NCI-H2107 treated with DMSO at 0.1 percent for 48 hours (cell line): ENCODE results near the gene ZNF235.
"Not testable (repeated sequence)": the region's sequence is repeated elsewhere in the genome, so short reads cannot be mapped to it uniquely, and the experiment has no call there.

ENCODE experiments used
- DNase-seq: peaks from one replicate; lab custom pipeline; 2025; ENCODE audit not compliant: unreplicated experiment; lab: John Stamatoyannopoulos, UW

Gene ZNF235

GRCh38 chr19:44258136-44258535, 46.7 kb downstream of the ZNF235 start:
- no peak for DNase-seq

- DNase-seq, result no peak
These were observed 49.0 kb downstream of the ZNF235 start for GRCh38 chr19:44255705-44256411.

DNA sequence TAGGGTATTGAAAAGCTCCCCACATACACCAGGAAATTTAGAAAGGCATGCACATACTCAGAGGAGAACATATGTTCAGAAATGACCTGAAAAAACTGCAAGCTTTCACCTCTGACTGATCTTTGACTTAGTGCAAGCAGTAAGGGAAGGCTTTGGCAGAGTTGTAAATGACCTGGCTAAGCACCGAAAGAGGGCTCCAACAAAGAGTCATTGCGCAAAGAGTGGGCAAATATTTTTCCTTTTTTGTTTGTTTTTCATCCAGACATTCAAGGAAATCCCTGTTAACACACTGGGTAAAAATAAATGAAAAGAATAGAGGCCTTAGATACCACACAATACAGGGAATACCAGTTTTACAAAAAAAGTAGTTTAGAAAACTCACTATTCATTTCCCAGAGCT, 50.3 kb downstream of the ZNF235 start:
- no peak for DNase-seq

DNA sequence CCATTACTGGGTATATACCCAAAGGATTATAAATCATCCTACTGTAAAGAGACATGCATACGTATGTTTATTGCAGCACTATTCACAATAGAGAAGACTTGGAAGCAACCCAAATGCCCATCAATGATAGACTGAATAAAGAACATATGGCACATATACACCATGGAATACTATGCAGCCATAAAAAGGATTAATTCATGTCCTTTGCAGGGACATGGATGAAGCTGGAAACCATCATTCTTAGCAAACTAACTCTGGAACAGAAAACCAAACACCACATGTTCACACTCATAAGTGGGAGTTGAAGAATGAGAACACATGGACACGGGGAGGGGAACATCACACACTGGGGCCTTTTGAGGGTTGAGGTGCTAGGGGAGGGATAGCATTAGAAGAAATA, 51.4 kb downstream of the ZNF235 start:
- not testable (repeated sequence) for DNase-seq

DNA sequence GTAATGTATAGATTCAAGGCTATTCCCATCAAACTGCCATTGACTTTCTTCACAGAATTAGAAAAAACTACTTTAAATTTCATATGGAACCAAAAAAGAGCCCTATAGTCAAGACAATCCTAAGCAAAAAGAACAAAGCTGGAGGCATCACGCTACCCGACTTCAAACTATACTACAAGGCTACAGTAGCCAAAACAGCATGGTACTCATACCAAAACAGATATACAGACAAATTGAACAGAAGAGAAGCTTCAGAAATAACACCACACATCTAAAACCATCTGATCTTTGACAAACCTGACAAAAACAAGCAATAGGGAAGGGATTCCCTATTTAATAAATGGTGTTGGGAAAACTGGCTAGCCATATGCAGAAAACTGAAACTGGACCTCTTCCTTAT, 52.5 kb downstream of the ZNF235 start:
- DNase-seq, result not testable (repeated sequence)

DNA sequence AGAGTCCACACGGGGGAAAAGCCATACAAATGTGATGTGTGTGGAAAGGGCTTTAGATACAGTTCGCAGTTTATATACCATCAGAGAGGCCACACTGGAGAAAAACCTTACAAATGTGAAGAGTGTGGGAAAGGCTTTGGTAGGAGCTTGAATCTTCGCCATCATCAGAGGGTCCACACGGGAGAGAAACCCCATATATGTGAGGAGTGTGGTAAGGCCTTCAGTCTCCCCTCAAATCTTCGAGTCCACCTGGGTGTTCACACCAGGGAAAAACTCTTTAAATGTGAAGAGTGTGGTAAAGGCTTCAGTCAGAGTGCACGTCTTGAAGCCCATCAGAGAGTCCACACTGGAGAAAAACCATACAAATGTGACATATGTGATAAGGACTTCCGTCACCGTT, 68.4 kb downstream of the ZNF235 start:
- no peak for DNase-seq
